Fibroblast of lung (primary cell): ENCODE measurements around the gene MAGI2. TPM values are rescaled to one million over a fixed set of nuclear protein-coding genes. Genes with fewer than 3 reads are reported as not detected.

Experiments used
- DNase-seq, 2 donors: peaks; one replicate each; pipeline versions ENCODE4 v3.0.0 to v3.0.0-alpha.2; 2010; ENCODE audit warnings: low read depth in 2 of 2
- H2AFZ ChIP-seq: 2 replicates; pipeline ENCODE4 v1.5.1; 2012; ENCODE audit warnings: low read length, control low read depth, inconsistent platforms
- H3K27ac ChIP-seq: 2 replicates; pipeline ENCODE4 v1.5.1; 2011; ENCODE audit warnings: low read length, control low read depth; ENCODE audit not compliant: insufficient read depth
- H3K27me3 ChIP-seq: 2 replicates; pipeline ENCODE4 v1.5.1; 2011; ENCODE audit warnings: mild to moderate bottlenecking, low read length; ENCODE audit not compliant: control insufficient read depth, insufficient read depth
- H3K36me3 ChIP-seq: 2 replicates; pipeline ENCODE4 v1.5.1; 2011; ENCODE audit warnings: low read length; ENCODE audit not compliant: control insufficient read depth, insufficient read depth
- H3K4me1 ChIP-seq: 2 replicates; pipeline ENCODE4 v1.5.1; 2011; ENCODE audit warnings: low read length; ENCODE audit not compliant: control insufficient read depth, insufficient read depth; ENCODE audit errors: extremely low read depth
- H3K4me2 ChIP-seq: 2 replicates; pipeline ENCODE4 v1.5.1; 2011; ENCODE audit warnings: low read length, control low read depth; ENCODE audit not compliant: insufficient read depth; ENCODE audit errors: extremely low read depth
- H3K4me3 ChIP-seq, 4 experiments: fragments of 200-600 bp in 1 of 4; sonication (generic) in 1 of 4; replicated peaks in 1 of 4; 2 replicates each; pipeline ENCODE4 v1.5.1; 2011 to 2016; ENCODE audit warnings: low read length in 4 of 4, low read depth in 3 of 4, mild to moderate bottlenecking in 3 of 4, control low read depth in 2 of 4, inconsistent platforms in 1 of 4, mixed read lengths in 1 of 4; ENCODE audit not compliant: insufficient read depth in 1 of 4; ENCODE audit errors: control extremely low read depth in 1 of 4
- H3K79me2 ChIP-seq: 2 replicates; pipeline ENCODE4 v1.5.1; 2012; ENCODE audit warnings: mild to moderate bottlenecking, low read length, inconsistent platforms; ENCODE audit not compliant: control insufficient read depth, insufficient read depth
- H3K9ac ChIP-seq: 2 replicates; pipeline ENCODE4 v1.5.1; 2011; ENCODE audit warnings: mild to moderate bottlenecking, low read length, control low read depth; ENCODE audit not compliant: insufficient read depth
- H3K9me3 ChIP-seq: 2 replicates; pipeline ENCODE4 v1.5.1; 2012; ENCODE audit warnings: low read depth, low read length; ENCODE audit not compliant: control insufficient read depth, insufficient read depth
- H4K20me1 ChIP-seq: 2 replicates; pipeline ENCODE4 v1.5.1; 2011; ENCODE audit warnings: low read length; ENCODE audit not compliant: control insufficient read depth, insufficient read depth; ENCODE audit errors: extremely low read depth
- CTCF ChIP-seq, 2 donors: IDR thresholded peaks in 1 of 2; conservative IDR thresholded peaks in 1 of 2; 1 replicate in 1 of 2; 2 replicates in 1 of 2; pipeline ENCODE4 v1.5.1; 2011 to 2012; ENCODE audit warnings: low read length in 2 of 2, control low read depth in 1 of 2, inconsistent platforms in 1 of 2, low read depth in 1 of 2, mild to moderate bottlenecking in 1 of 2
- EZH2 ChIP-seq: IDR thresholded peaks from 2 replicates; pipeline ENCODE4 v1.5.1; 2012; ENCODE audit warnings: low read length, control low read depth, mild to moderate bottlenecking; ENCODE audit errors: missing control alignments
- polyA plus RNA-seq, 2 donors: library from polyadenylated mRNA; depleted of rRNA in 1 of 2; stranded (reverse) in 1 of 2; unstranded in 1 of 2; fragments of >200 nt; gene quantifications; 2 replicates each; pipeline ENCODE4 v1.2.1, GENCODE V29; 2011 to 2012; ENCODE audit warnings: missing spikeins in 1 of 2
- total RNA-seq: library from RNA; depleted of rRNA; stranded (reverse); fragments of >200 nt; gene quantifications from 2 replicates; pipeline ENCODE4 v1.2.1, GENCODE V29; 2014

MAGI2 gene
- total and polyA plus RNA-seq, 2 donors (not counting 1 experiment from before 2014, with no cell fraction given) = 1.8 to 17.0 TPM

GRCh38 chr7:78528964-78529363 is 924.5 kb downstream of the MAGI2 start:
- no peaks in the 10 kb centered on the region for H3K79me2 ChIP-seq
- no peak for DNase-seq
- no peak overlapping the region for H3K4me3 ChIP-seq
- H4K20me1 ChIP-seq = no peaks in the 10 kb centered on the region
- no peaks in the 10 kb centered on the region for H3K27me3 ChIP-seq
- TF ChIP-seq EZH2 (no peak), CTCF (conservative IDR thresholded peaks at IDR 0.05 in 1 of 2, IDR thresholded peaks at IDR 0.05 in 1 of 2; ENCODE audit: low read depth in 1 of 2, low read length in 2 of 2) (no peak)
- H3K4me2 ChIP-seq = no peak overlapping the region
- no peaks in the 10 kb centered on the region for H3K9me3 ChIP-seq
- H3K9ac ChIP-seq = no peak overlapping the region
- H3K4me1 ChIP-seq = no peaks in the 10 kb centered on the region
- no peaks in the 10 kb centered on the region for H3K36me3 ChIP-seq
- no peak overlapping the region for H2AFZ ChIP-seq
- no peak overlapping the region for H3K27ac ChIP-seq

- TF ChIP-seq EZH2 = no peak
- TF ChIP-seq CTCF (conservative IDR thresholded peaks at IDR 0.05 in 1 of 2, IDR thresholded peaks at IDR 0.05 in 1 of 2; ENCODE audit: low read depth in 1 of 2, low read length in 2 of 2) = no peak
- DNase-seq = no peak
- Histone ChIP-seq H2AFZ (no peak overlapping the region), H4K20me1 (no peaks in the 10 kb centered on the region), H3K36me3 (no peaks in the 10 kb centered on the region), H3K9me3 (no peaks in the 10 kb centered on the region), H3K9ac (no peak overlapping the region), H3K4me3 (no peak overlapping the region), H3K27ac (no peak overlapping the region), H3K27me3 (no peaks in the 10 kb centered on the region), H3K79me2 (no peaks in the 10 kb centered on the region), H3K4me2 (no peak overlapping the region), H3K4me1 (no peaks in the 10 kb centered on the region)
Measured at GRCh38 chr7:78523930-78524329, 929.5 kb downstream of the MAGI2 start.

- no peak for DNase-seq
- H3K27me3 ChIP-seq = no peaks in the 10 kb centered on the region
- TF ChIP-seq EZH2 (no peak), CTCF (conservative IDR thresholded peaks at IDR 0.05 in 1 of 2, IDR thresholded peaks at IDR 0.05 in 1 of 2; ENCODE audit: low read depth in 1 of 2, low read length in 2 of 2) (no peak)
- no peak overlapping the region for H3K4me3 ChIP-seq
- H3K79me2 ChIP-seq = no peaks in the 10 kb centered on the region
- H3K9me3 ChIP-seq = no peaks in the 10 kb centered on the region
- no peaks in the 10 kb centered on the region for H4K20me1 ChIP-seq
- H3K4me1 ChIP-seq = no peaks in the 10 kb centered on the region
- H3K27ac ChIP-seq = no peak overlapping the region
- H3K4me2 ChIP-seq = no peak overlapping the region
- no peak overlapping the region for H2AFZ ChIP-seq
- H3K9ac ChIP-seq = no peak overlapping the region
- no peaks in the 10 kb centered on the region for H3K36me3 ChIP-seq
Measured at GRCh38 chr7:78521961-78522360, 931.5 kb downstream of the MAGI2 start.
